Erythroblast (primary cell): ENCODE data around the gene DMD.

Source experiments
- DNase-seq, 2 experiments: peaks; one replicate each; lab custom pipeline; 2025; lab: John Stamatoyannopoulos, UW
- GATA1 ChIP-seq: IDR thresholded peaks from 2 replicates; pipeline ENCODE4 v1.6.1; 2011; ENCODE audit warnings: low read depth, mild to moderate bottlenecking, control low read depth, low read length, moderate library complexity
- POLR2A ChIP-seq: IDR thresholded peaks from 2 replicates; pipeline ENCODE4 v1.6.1; 2011; ENCODE audit warnings: mild to moderate bottlenecking, low read length

Gene DMD

GRCh38 chrX:31820430-31821210 is 1390.7 kb downstream of the DMD start:
- no peak for DNase-seq
- TF ChIP-seq POLR2A = no peak
- no peak for TF ChIP-seq GATA1

DNA sequence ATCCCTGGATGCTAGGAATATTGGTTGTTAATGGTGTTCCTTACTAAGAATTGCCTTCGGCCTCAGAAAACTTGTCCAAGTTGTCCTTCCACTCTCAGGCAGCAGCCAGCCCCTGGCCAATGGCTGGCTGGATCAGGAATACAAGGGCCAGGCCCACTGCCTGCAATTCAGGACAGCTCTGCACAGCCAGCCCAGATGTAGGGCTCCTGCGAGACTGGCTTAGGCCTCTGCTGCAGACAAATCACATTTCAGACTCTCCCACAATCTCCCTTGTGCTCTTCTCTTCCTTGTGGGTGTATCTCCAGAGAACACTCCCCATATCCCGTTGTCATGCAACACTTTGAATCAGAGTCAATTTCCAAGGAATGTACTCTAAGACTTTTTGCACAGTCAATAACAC is 1391.9 kb downstream of the DMD start:
- TF ChIP-seq GATA1 = no peak
- no peak for TF ChIP-seq POLR2A
- DNase-seq = no peak

GRCh38 chrX:31811106-31811505 is 1400.2 kb downstream of the DMD start:
- TF ChIP-seq GATA1 = no peak
- no peak for TF ChIP-seq POLR2A
- no peak for DNase-seq

GRCh38 chrX:31808357-31808756 is 1403.0 kb downstream of the DMD start:
- no peak for TF ChIP-seq POLR2A
- no peak for DNase-seq

- DNase-seq = no peak
- no peak for TF ChIP-seq POLR2A
- TF ChIP-seq GATA1 = no peak
Observed at GRCh38 chrX:31807165-31807564, 1404.2 kb downstream of the DMD start.

- TF ChIP-seq GATA1 (no peak), POLR2A (no peak)
Observed at GRCh38 chrX:31805781-31806180, 1405.6 kb downstream of the DMD start.

DNA sequence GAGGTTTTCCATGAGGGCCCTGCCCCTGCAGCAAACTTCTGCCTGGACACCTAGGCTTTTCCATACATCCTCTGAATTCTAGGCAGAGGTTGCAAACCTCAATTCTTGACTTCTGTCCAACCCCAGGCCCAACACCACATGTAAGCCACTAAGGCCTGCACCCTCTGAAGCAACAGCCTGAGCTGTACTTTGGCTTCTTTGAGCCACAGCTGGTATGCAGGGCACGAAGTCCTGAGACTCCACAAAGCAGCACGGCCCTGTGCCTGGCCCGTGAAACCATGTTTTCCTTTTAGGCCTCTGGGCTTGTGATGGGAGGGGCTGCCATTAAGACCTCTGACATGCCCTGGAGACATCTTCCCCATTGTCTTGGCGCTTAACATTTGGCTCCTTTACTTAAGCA is 1411.1 kb downstream of the DMD start:
- no peak for DNase-seq

More at GRCh38 chrX:31805781-31806180, 1405.6 kb downstream of the DMD start:
- no peak for DNase-seq

DNA sequence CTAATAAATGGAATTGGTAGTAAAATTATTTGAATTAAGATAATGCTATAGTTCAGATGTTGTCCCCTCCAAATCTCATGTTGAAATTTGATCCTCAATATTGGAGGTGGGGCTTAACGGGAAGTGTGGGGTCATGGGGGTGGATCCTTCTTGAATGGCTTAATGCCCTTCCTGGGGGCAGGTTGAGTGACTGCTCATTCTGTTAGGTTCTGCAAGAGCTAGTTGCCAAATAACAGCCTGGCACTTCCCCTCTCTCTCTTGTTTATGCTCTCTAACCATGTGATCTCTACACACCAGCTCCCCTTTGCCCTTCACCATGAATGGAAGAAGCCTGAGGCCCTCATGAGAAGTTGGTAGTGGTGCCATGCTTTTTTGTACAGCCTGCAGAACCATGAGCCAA is 1414.7 kb downstream of the DMD start:
- DNase-seq = no peak
- no peak for TF ChIP-seq POLR2A
- TF ChIP-seq GATA1 = no peak

More for the DNA sequence above, 1411.1 kb downstream of the DMD start:
- no peak for TF ChIP-seq GATA1
- TF ChIP-seq POLR2A = no peak

- TF ChIP-seq GATA1 = no peak
- no peak for TF ChIP-seq POLR2A
- DNase-seq = peak in 1 of 2 experiments; percentile 0
Observed at GRCh38 chrX:31747411-31747810, 1463.9 kb downstream of the DMD start.

DNA sequence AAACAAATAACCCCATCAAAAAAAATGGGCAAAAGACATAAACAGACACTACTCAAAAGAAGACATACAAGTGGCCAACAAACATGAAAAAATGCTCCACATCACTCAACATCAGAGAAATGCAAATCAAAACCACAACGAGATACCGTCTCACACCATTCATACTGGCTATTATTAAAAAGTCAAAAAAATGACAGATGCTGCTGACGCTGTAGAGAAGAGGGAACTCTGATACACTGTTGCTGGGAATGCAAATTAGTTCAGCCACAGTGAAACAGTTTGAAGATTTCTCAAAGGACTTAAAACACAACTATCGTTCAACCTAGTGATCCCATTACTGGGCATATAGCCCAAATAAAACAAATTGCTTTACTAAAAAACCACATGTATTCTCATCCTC is 1468.3 kb downstream of the DMD start:
- no peak for DNase-seq
- TF ChIP-seq GATA1 (no peak), POLR2A (no peak)

DNA sequence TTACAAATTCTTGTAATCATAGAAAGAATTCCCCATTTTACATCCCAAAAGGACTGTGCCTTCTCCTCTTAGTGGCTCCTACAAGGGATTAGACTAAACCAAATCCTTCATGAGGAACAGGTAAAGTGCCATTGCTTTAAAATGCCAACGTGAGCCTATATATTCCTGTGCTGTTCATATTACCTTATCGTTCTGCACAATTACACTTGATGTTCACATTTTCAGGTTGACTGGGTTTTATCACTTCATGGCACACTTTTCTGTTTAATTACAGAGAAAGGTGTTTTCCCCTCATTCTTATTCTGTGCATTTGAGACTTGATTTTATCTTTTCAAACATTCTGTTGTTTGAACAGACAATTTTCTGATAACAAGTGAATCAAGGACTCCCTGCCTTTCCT is 1493.9 kb downstream of the DMD start:
- DNase-seq = no peak
- TF ChIP-seq POLR2A = no peak

DNA sequence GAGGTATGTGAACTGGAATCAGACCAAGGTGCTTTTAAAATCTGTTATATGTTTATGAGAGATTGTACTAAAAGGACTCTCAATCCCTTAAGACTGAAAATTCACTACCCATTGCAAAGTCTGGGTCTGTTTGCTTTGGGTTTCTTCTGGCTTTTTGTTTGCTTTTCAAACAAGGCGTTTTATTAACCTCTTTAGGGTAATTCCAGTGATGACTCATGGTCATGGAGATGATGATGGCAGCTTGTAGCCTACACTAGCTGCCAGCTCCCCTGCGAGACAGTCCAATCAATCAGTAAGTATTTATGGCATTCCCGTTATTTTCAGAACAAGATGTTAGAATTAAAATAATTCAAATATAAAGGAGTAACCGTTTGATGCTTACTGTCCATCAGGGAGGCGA is 1495.7 kb downstream of the DMD start:
- no peak for TF ChIP-seq GATA1
- no peak for TF ChIP-seq POLR2A
- no peak for DNase-seq

DNA sequence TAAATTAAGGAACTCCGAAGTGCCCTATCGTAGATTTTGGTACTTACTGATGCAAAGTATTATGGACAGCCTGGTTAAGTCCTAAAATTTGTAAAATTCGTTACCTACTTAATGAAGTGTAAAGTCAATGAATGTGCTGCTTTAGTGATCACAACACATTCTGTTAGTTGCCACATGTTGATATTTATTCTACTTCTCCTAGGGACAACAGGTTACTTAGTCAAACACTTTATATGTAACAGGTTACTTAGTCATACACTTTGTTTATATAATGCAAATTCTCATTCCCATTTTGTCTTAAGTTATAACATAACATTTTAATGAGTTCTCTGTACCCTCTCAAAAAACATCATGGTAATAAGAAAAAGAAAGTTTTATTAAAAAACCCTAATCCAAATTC is 1496.6 kb downstream of the DMD start:
- no peak for TF ChIP-seq POLR2A
- TF ChIP-seq GATA1 = no peak
- no peak for DNase-seq

GRCh38 chrX:31713120-31713519 is 1498.2 kb downstream of the DMD start:
- TF ChIP-seq POLR2A (no peak), GATA1 (no peak)
- DNase-seq = no peak

- TF ChIP-seq GATA1 (no peak), POLR2A (no peak)
- DNase-seq = no peak
Observed at GRCh38 chrX:31711166-31711565, 1500.2 kb downstream of the DMD start.
